ENCODE data around the gene STX4. TPM values are rescaled to one million over a fixed set of nuclear protein-coding genes. Genes with fewer than 3 reads are reported as not detected.

Gene STX4
- total RNA-seq, 1 experiment from 2014 or later: 29.2 TPM

GRCh38 chr16:31073970-31074813 lies 40.8 kb downstream of the STX4 start, which contains the start of the genes ZNF646 and ZNF668:
TSS of gene ZNF646 (plus strand) at chr16:31074422. CDS start at chr16:31076325, 1,903 bp downstream.
TSS of gene ZNF668 (minus strand) at chr16:31074240. CDS start at chr16:31064459, 9,781 bp downstream.
- Mint-ChIP-seq H3K27ac (ENCODE audit: unreplicated experiment) (peak within 1 kb of the TSS; percentile 58), H3K36me3 (ENCODE audit: insufficient read depth, unreplicated experiment) (no peaks in the 10 kb centered on the region), H3K4me3 (ENCODE audit: unreplicated experiment) (peak within 1 kb of the TSS; percentile 84), H3K4me1 (ENCODE audit: low read depth, unreplicated experiment) (peaks cover 7% of the 10 kb centered on the region), H3K27me3 (ENCODE audit: insufficient read depth, unreplicated experiment) (no peaks in the 10 kb centered on the region), H3K9me3 (ENCODE audit: unreplicated experiment) (no peaks in the 10 kb centered on the region)
- peak; percentile 94 to 98 for DNase-seq
- Histone ChIP-seq H3K9me3 (no peaks in the 10 kb centered on the region), H3K4me3 (ENCODE audit: low read depth, low read length) (peak within 1 kb of the TSS; percentile 79), H3K4me1 (peaks cover 9% of the 10 kb centered on the region; the same call in 1 of the 2 replicates), H3K27me3 (replicated peaks; ENCODE audit: control insufficient read depth, insufficient read depth, low read length) (no peaks in the 10 kb centered on the region), H3K36me3 (ENCODE audit: control insufficient read depth, insufficient read depth, low read length) (peaks cover 3% of the 10 kb centered on the region)
- intact Hi-C loops (cut with micrococcal nuclease; ENCODE audit: unreplicated experiment): loop anchor here (1.0 to 2.0 kb wide), 3 partner anchors 40 to 385 kb away; partner anchors contain the start of gene ARMC5
- no TSS peak for BruUV-seq (replicated peaks)
- ChIA-PET POLR2A (interaction anchor here (0.5 to 2.2 kb wide), 10 partner anchors 18 to 799 kb away, joined by 3 to 34 read pairs (median 4); partner anchors contain the start of genes FUS, KAT8, PRSS8 and STX4), CTCF (interaction anchor here (0.8 to 2.0 kb wide), 8 partner anchors 19 to 384 kb away, joined by 3 to 14 read pairs (median 4); partner anchors contain the start of genes HSD3B7 and KAT8)
- no peak for TF ChIP-seq CTCF (IDR thresholded peaks at IDR 0.05; ENCODE audit: insufficient read depth in 1 of 2, low read depth in 1 of 2, low read length in 1 of 2, severe bottlenecking in 1 of 2, unreplicated experiment in 1 of 2)

- TF ChIP-seq CTCF (IDR thresholded peaks at IDR 0.05; ENCODE audit: insufficient read depth in 1 of 2, low read depth in 1 of 2, low read length in 1 of 2, severe bottlenecking in 1 of 2, unreplicated experiment in 1 of 2): no peak
- no TSS peak for BruUV-seq (replicated peaks)
- H3K4me1 Mint-ChIP-seq (ENCODE audit: low read depth, unreplicated experiment): peaks cover 7% of the 10 kb centered on the region
- Histone ChIP-seq H3K9me3 (no peaks in the 10 kb centered on the region), H3K4me3 (ENCODE audit: low read depth, low read length) (peak overlapping the region; percentile 79), H3K4me1 (peaks cover 9% of the 10 kb centered on the region; the same call in 1 of the 2 replicates), H3K27me3 (replicated peaks; ENCODE audit: control insufficient read depth, insufficient read depth, low read length) (no peaks in the 10 kb centered on the region), H3K36me3 (ENCODE audit: control insufficient read depth, insufficient read depth, low read length) (peaks cover 3% of the 10 kb centered on the region)
- H3K4me3 Mint-ChIP-seq (ENCODE audit: unreplicated experiment): peak overlapping the region; percentile 84
- intact Hi-C loops (cut with micrococcal nuclease; ENCODE audit: unreplicated experiment): loop anchor here (1.0 to 2.0 kb wide), 3 partner anchors 40 to 384 kb away; partner anchors contain the start of gene ARMC5
- H3K27me3 Mint-ChIP-seq (ENCODE audit: insufficient read depth, unreplicated experiment): no peaks in the 10 kb centered on the region
- no peaks in the 10 kb centered on the region for H3K9me3 Mint-ChIP-seq (ENCODE audit: unreplicated experiment)
- ChIA-PET CTCF (interaction anchor here (0.9 to 2.0 kb wide), 6 partner anchors 19 to 377 kb away, joined by 3 to 14 read pairs (median 4); partner anchors contain the start of genes HSD3B7 and KAT8), POLR2A (interaction anchor here (0.5 to 2.2 kb wide), 6 partner anchors 17 to 105 kb away, joined by 4 to 34 read pairs (median 4); partner anchors contain the start of genes FUS, KAT8 and PRSS8)
- DNase-seq: no peak
- peak overlapping the region; percentile 58 for H3K27ac Mint-ChIP-seq (ENCODE audit: unreplicated experiment)
- no peaks in the 10 kb centered on the region for H3K36me3 Mint-ChIP-seq (ENCODE audit: insufficient read depth, unreplicated experiment)
Observed at GRCh38 chr16:31074814-31075183, 41.4 kb downstream of the STX4 start.

GRCh38 chr16:31076319-31076718 lies 43.0 kb downstream of the STX4 start:
- no peaks in the 10 kb centered on the region for H3K27me3 Mint-ChIP-seq (ENCODE audit: insufficient read depth, unreplicated experiment)
- Histone ChIP-seq H3K4me3 (ENCODE audit: low read depth, low read length) (no peak overlapping the region), H3K36me3 (ENCODE audit: control insufficient read depth, insufficient read depth, low read length) (peaks cover 3% of the 10 kb centered on the region), H3K9me3 (no peaks in the 10 kb centered on the region), H3K27me3 (replicated peaks; ENCODE audit: control insufficient read depth, insufficient read depth, low read length) (no peaks in the 10 kb centered on the region), H3K4me1 (peaks cover 9% of the 10 kb centered on the region; the same call in 1 of the 2 replicates)
- DNase-seq: no peak
- no peaks in the 10 kb centered on the region for H3K9me3 Mint-ChIP-seq (ENCODE audit: unreplicated experiment)
- CTCF ChIA-PET: no interaction called here
- intact Hi-C loops (cut with micrococcal nuclease; ENCODE audit: unreplicated experiment): no loop called here
- peaks cover 7% of the 10 kb centered on the region for H3K36me3 Mint-ChIP-seq (ENCODE audit: insufficient read depth, unreplicated experiment)
- BruUV-seq (replicated peaks): no TSS peak
- POLR2A ChIA-PET: no interaction called here
- H3K4me1 Mint-ChIP-seq (ENCODE audit: low read depth, unreplicated experiment): peaks cover 7% of the 10 kb centered on the region
- TF ChIP-seq CTCF (IDR thresholded peaks at IDR 0.05; ENCODE audit: insufficient read depth in 1 of 2, low read depth in 1 of 2, low read length in 1 of 2, severe bottlenecking in 1 of 2, unreplicated experiment in 1 of 2): no peak
- H3K27ac Mint-ChIP-seq (ENCODE audit: unreplicated experiment): peak overlapping the region; percentile 35
- H3K4me3 Mint-ChIP-seq (ENCODE audit: unreplicated experiment): no peak overlapping the region
